SK-N-SH (cell line): ENCODE results near the gene TIMM21. TPM values are rescaled to one million over a fixed set of nuclear protein-coding genes. Genes with fewer than 3 reads are reported as not detected.

Experiments used
- CTCF ChIA-PET: fragments of 300-600, 350-600 bp; formaldehyde crosslinking; extraction: SDS; loops from one replicate; lab custom pipeline; 2021; lab: Yijun Ruan, JAX
- POLR2A ChIA-PET: fragments of 350-600 bp; sonication (Branson Sonifier 250); formaldehyde crosslinking; extraction: SDS; loops from one replicate; lab custom pipeline; 2020; ENCODE audit warnings: antibody characterized with exemption, inconsistent platforms; lab: Yijun Ruan, JAX
- DNase-seq: peaks from one replicate; pipeline ENCODE4 v3.0.0; 2012
- H2AFZ ChIP-seq: fragments of 200-600 bp; sonication (generic); 2 replicates; pipeline ENCODE4 v1.8.1; 2016; ENCODE audit warnings: antibody characterized with exemption, mild to moderate bottlenecking, low read depth
- H3F3A ChIP-seq: fragments of 200-600 bp; sonication (generic); replicated peaks from 2 replicates; pipeline ENCODE3; 2016; ENCODE audit warnings: antibody characterized with exemption, mild to moderate bottlenecking; ENCODE audit not compliant: insufficient read depth
- H3K27ac ChIP-seq, 2 experiments: fragments of 200-500 bp in 1 of 2; fragments of 200-600 bp in 1 of 2; sonication (Bioruptor generic) in 1 of 2; sonication (generic), shearing (Covaris generic) in 1 of 2; 2 replicates each; pipeline versions ENCODE4 v1.5.1 to v1.6.1; 2014 to 2016; ENCODE audit warnings: low read depth in 2 of 2, inconsistent platforms in 1 of 2, low read length in 1 of 2, mild to moderate bottlenecking in 1 of 2, mixed read lengths in 1 of 2
- H3K27me3 ChIP-seq: fragments of 200-600 bp; sonication (generic), shearing (Covaris generic); 2 replicates; pipeline ENCODE4 v1.6.1; 2016; ENCODE audit warnings: mixed run types; ENCODE audit not compliant: insufficient read depth
- H3K36me3 ChIP-seq, 2 experiments: fragments of 200-500 bp in 1 of 2; fragments of 200-600 bp in 1 of 2; sonication (Bioruptor generic) in 1 of 2; sonication (generic) in 1 of 2; replicated peaks in 1 of 2; 2 replicates each; pipeline versions ENCODE3 to v1.5.1; 2014 to 2016; ENCODE audit warnings: low read length in 1 of 2, mild to moderate bottlenecking in 1 of 2; ENCODE audit not compliant: insufficient read depth in 2 of 2, control insufficient read depth in 1 of 2
- H3K4me1 ChIP-seq, 2 experiments: fragments of 200-500 bp in 1 of 2; fragments of 200-600 bp in 1 of 2; sonication (Bioruptor generic) in 1 of 2; sonication (generic), shearing (Covaris generic) in 1 of 2; 2 replicates each; pipeline versions ENCODE4 v1.5.1 to v1.6.1; 2014 to 2016; ENCODE audit warnings: low read depth in 1 of 2, low read length in 1 of 2, mixed run types in 1 of 2; ENCODE audit not compliant: insufficient read depth in 2 of 2, control insufficient read depth in 1 of 2
- H3K4me2 ChIP-seq: fragments of 200-600 bp; sonication (generic), shearing (Covaris generic); 2 replicates; pipeline ENCODE4 v1.6.1; 2017; ENCODE audit warnings: mixed run types
- H3K4me3 ChIP-seq, 2 experiments: fragments of 200-500 bp in 1 of 2; fragments of 200-600 bp in 1 of 2; sonication (Bioruptor generic) in 1 of 2; sonication (generic), shearing (Covaris generic) in 1 of 2; 2 replicates each; pipeline versions ENCODE4 v1.5.1 to v1.8.1; 2014 to 2016; ENCODE audit warnings: low read depth in 2 of 2, inconsistent platforms in 1 of 2, low read length in 1 of 2, mild to moderate bottlenecking in 1 of 2, mixed read lengths in 1 of 2, moderate library complexity in 1 of 2
- H3K79me2 ChIP-seq: fragments of 200-600 bp; sonication (generic); 2 replicates; pipeline ENCODE4 v1.8.1; 2017; ENCODE audit warnings: mild to moderate bottlenecking; ENCODE audit not compliant: insufficient read depth
- H3K9ac ChIP-seq: fragments of 200-600 bp; sonication (generic); 2 replicates; pipeline ENCODE4 v1.6.1; 2017; ENCODE audit warnings: mixed run types
- H3K9me2 ChIP-seq: fragments of 200-600 bp; sonication (generic); 2 replicates; pipeline ENCODE4 v1.6.1; 2017; ENCODE audit warnings: mixed run types
- H3K9me3 ChIP-seq: fragments of 200-600 bp; sonication (generic); 2 replicates; pipeline ENCODE4 v1.6.1; 2017; ENCODE audit warnings: mixed run types, mild to moderate bottlenecking, moderate library complexity
- H4K20me1 ChIP-seq: fragments of 200-600 bp; sonication (generic); 2 replicates; pipeline ENCODE4 v1.6.1; 2017; ENCODE audit warnings: mild to moderate bottlenecking, mixed run types; ENCODE audit not compliant: insufficient read depth
- CHD2 ChIP-seq: fragments of 150-350 bp; IDR thresholded peaks from 2 replicates; pipeline ENCODE4 v1.6.1; 2018; ENCODE audit warnings: low read length; ENCODE audit not compliant: partially characterized antibody
- CTCF ChIP-seq: fragments of 200-600 bp; sonication (generic); IDR thresholded peaks from 2 replicates; pipeline ENCODE4 v1.6.1; 2017; ENCODE audit warnings: antibody characterized with exemption, mild to moderate bottlenecking, moderate library complexity
- EP300 ChIP-seq, 2 experiments: IDR thresholded peaks; 2 replicates each; pipeline versions ENCODE4 v1.4.0 to v1.6.1; 2012; ENCODE audit warnings: borderline replicate concordance in 1 of 2, low read depth in 1 of 2, low read length in 1 of 2
- FOSL2 ChIP-seq: IDR thresholded peaks from 2 replicates; pipeline ENCODE4 v1.4.0; 2012; ENCODE audit warnings: low read depth, mild to moderate bottlenecking, moderate library complexity, borderline replicate concordance
- GABPA ChIP-seq: IDR thresholded peaks from 2 replicates; pipeline ENCODE4 v1.4.0; 2012; ENCODE audit warnings: low read depth, mild to moderate bottlenecking
- JUND ChIP-seq: IDR thresholded peaks from 2 replicates; pipeline ENCODE4 v1.4.0; 2012
- NFIC ChIP-seq: IDR thresholded peaks from 2 replicates; pipeline ENCODE4 v1.4.0; 2012; ENCODE audit warnings: borderline replicate concordance
- RAD21 ChIP-seq: IDR thresholded peaks from 2 replicates; pipeline ENCODE4 v1.6.1; 2012; ENCODE audit warnings: mild to moderate bottlenecking, low read length
- SMC3 ChIP-seq: IDR thresholded peaks from 2 replicates; pipeline ENCODE4 v1.6.1; 2012; ENCODE audit warnings: low read depth, low read length, improper control_type of control experiment
- TCF12 ChIP-seq: IDR thresholded peaks from 2 replicates; pipeline ENCODE4 v1.4.0; 2012
- YY1 ChIP-seq: IDR thresholded peaks from 2 replicates; pipeline ENCODE4 v1.4.0; 2012; ENCODE audit warnings: low read depth, mild to moderate bottlenecking
- WGBS: methylation state at CpG from one replicate; pipeline ENCODE4 v1.1.6; 2017; ENCODE audit warnings: low lambda C conversion rate; 5-methylcytosine and 5-hydroxymethylcytosine counted together
- polyA plus RNA-seq, 3 experiments: library from polyadenylated mRNA; depleted of rRNA; stranded (reverse); fragments of >200 nt; gene quantifications; 2 replicates each; pipeline ENCODE4 v1.2.3, GENCODE V29; 2012
- TF ChIP-seq, protein P1 (sequence below): fragments of 150-350 bp; IDR thresholded peaks from 2 replicates; pipeline ENCODE4 v1.6.1; 2016; ENCODE audit warnings: mild to moderate bottlenecking, low read depth, low read length
- TF ChIP-seq, protein P2 (sequence below): IDR thresholded peaks from 2 replicates; pipeline ENCODE4 v1.6.1; 2012; ENCODE audit warnings: mild to moderate bottlenecking, low read depth, low read length, moderate library complexity
- TF ChIP-seq, protein P3 (sequence below): IDR thresholded peaks from 2 replicates; pipeline ENCODE4 v1.4.0; 2012; ENCODE audit warnings: low read depth, borderline replicate concordance

Gene TIMM21
- polyA plus RNA-seq, 1 of the 3 experiments (the other 2 are of a cell fraction): 27.6 TPM

GRCh38 chr18:74116633-74117554, 31.4 kb upstream of the TIMM21 start:
- H3K4me3 ChIP-seq: no peak overlapping the region

More at GRCh38 chr18:74116633-74117554, 31.4 kb upstream of the TIMM21 start:
- Histone ChIP-seq H3K4me1 (peaks cover 0 to under 1% of the 10 kb centered on the region in 2 experiments; a peak in 1 of 4 replicates), H4K20me1 (no peaks in the 10 kb centered on the region), H3K27me3 (no peaks in the 10 kb centered on the region), H3K36me3 (no peaks in the 10 kb centered on the region), H3K79me2 (no peaks in the 10 kb centered on the region), H3F3A (no peaks in the 10 kb centered on the region), H3K9ac (no peak overlapping the region), H2AFZ (no peak overlapping the region), H3K9me2 (no peaks in the 10 kb centered on the region), H3K9me3 (no peaks in the 10 kb centered on the region), H3K4me2 (no peak overlapping the region)
- CTCF ChIA-PET: interaction anchor here (0.6 to 1.2 kb wide), 6 partner anchors 10 to 103 kb away, joined by 3 to 4 read pairs (median 3); no protein-coding TSS in a partner anchor
- TF ChIP-seq TCF12 (no peak), YY1 (no peak), FOSL2 (no peak), EP300 (IDR thresholded peaks at IDR 0.05; ENCODE audit: borderline replicate concordance in 1 of 2, low read depth in 1 of 2, low read length in 1 of 2) (no peak), RAD21 (peak; percentile 59), GABPA (no peak), JUND (no peak), CTCF (peak; percentile 73), NFIC (no peak), SMC3 (peak; percentile 37; the same call in 1 of the 2 replicates), CHD2 (no peak)
- TF ChIP-seq, protein P1, sequence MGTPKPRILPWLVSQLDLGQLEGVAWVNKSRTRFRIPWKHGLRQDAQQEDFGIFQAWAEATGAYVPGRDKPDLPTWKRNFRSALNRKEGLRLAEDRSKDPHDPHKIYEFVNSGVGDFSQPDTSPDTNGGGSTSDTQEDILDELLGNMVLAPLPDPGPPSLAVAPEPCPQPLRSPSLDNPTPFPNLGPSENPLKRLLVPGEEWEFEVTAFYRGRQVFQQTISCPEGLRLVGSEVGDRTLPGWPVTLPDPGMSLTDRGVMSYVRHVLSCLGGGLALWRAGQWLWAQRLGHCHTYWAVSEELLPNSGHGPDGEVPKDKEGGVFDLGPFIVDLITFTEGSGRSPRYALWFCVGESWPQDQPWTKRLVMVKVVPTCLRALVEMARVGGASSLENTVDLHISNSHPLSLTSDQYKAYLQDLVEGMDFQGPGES: no peak
- TF ChIP-seq, protein P2, sequence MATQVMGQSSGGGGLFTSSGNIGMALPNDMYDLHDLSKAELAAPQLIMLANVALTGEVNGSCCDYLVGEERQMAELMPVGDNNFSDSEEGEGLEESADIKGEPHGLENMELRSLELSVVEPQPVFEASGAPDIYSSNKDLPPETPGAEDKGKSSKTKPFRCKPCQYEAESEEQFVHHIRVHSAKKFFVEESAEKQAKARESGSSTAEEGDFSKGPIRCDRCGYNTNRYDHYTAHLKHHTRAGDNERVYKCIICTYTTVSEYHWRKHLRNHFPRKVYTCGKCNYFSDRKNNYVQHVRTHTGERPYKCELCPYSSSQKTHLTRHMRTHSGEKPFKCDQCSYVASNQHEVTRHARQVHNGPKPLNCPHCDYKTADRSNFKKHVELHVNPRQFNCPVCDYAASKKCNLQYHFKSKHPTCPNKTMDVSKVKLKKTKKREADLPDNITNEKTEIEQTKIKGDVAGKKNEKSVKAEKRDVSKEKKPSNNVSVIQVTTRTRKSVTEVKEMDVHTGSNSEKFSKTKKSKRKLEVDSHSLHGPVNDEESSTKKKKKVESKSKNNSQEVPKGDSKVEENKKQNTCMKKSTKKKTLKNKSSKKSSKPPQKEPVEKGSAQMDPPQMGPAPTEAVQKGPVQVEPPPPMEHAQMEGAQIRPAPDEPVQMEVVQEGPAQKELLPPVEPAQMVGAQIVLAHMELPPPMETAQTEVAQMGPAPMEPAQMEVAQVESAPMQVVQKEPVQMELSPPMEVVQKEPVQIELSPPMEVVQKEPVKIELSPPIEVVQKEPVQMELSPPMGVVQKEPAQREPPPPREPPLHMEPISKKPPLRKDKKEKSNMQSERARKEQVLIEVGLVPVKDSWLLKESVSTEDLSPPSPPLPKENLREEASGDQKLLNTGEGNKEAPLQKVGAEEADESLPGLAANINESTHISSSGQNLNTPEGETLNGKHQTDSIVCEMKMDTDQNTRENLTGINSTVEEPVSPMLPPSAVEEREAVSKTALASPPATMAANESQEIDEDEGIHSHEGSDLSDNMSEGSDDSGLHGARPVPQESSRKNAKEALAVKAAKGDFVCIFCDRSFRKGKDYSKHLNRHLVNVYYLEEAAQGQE: no peak
- TF ChIP-seq, protein P3, sequence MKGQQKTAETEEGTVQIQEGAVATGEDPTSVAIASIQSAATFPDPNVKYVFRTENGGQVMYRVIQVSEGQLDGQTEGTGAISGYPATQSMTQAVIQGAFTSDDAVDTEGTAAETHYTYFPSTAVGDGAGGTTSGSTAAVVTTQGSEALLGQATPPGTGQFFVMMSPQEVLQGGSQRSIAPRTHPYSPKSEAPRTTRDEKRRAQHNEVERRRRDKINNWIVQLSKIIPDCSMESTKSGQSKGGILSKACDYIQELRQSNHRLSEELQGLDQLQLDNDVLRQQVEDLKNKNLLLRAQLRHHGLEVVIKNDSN: no peak
- TF ChIP-seq, all 33 proteins: peak for 3
- no peak for DNase-seq
- WGBS: 43% methylated on average over 9 of the region's 9 CpGs
- POLR2A ChIA-PET: no interaction called here
- no peak overlapping the region for H3K27ac ChIP-seq
